Measurements from ENCODE around the gene ACER1.
"Not testable (repeated sequence)": the region's sequence is repeated elsewhere in the genome, so short reads cannot be mapped to it uniquely, and the experiment has no call there.

The ACER1 gene

GRCh38 chr19:6372594-6373095 is 39.2 kb upstream of the ACER1 start, which contains the start of gene ALKBH7:
Gene ALKBH7 (plus strand): TSS chr19:6372794. CDS start chr19:6372821, 27 bp downstream.
- peak within 1 kb of the TSS; percentile 59 to 84 for H3K4me3 ChIP-seq (replicated peaks in 1 of 2; ENCODE audit: low read depth in 2 of 2, low read length in 2 of 2)
- peak; percentile 100 for DNase-seq (ENCODE audit: low read depth in 2 of 2)
- TF ChIP-seq, protein P1, sequence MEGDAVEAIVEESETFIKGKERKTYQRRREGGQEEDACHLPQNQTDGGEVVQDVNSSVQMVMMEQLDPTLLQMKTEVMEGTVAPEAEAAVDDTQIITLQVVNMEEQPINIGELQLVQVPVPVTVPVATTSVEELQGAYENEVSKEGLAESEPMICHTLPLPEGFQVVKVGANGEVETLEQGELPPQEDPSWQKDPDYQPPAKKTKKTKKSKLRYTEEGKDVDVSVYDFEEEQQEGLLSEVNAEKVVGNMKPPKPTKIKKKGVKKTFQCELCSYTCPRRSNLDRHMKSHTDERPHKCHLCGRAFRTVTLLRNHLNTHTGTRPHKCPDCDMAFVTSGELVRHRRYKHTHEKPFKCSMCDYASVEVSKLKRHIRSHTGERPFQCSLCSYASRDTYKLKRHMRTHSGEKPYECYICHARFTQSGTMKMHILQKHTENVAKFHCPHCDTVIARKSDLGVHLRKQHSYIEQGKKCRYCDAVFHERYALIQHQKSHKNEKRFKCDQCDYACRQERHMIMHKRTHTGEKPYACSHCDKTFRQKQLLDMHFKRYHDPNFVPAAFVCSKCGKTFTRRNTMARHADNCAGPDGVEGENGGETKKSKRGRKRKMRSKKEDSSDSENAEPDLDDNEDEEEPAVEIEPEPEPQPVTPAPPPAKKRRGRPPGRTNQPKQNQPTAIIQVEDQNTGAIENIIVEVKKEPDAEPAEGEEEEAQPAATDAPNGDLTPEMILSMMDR (IDR thresholded peaks at IDR 0.05; ENCODE audit: low read depth, low read length), result no peak

DNA sequence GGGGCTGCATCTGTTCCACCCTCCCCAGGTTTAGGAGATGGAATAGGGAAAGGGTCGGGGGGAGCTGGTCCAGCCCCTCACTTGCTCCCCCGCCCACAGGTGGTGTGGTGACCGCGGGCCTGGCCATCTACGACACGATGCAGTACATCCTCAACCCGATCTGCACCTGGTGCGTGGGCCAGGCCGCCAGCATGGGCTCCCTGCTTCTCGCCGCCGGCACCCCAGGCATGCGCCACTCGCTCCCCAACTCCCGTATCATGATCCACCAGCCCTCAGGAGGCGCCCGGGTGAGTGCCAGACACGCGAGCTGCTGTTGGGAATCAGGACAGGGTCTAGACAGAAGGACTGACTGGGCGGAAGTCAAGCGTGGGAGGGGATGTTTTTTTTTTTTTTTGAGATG is 30.9 kb upstream of the ACER1 start:
- H3K4me3 ChIP-seq (replicated peaks in 1 of 2; ENCODE audit: low read depth in 2 of 2, low read length in 2 of 2), result no peak overlapping the region
- DNase-seq (ENCODE audit: low read depth in 2 of 2), result no peak
- TF ChIP-seq, protein P1 (IDR thresholded peaks at IDR 0.05; ENCODE audit: low read depth, low read length), result no peak

GRCh38 chr19:6362351-6362801 is 29.0 kb upstream of the ACER1 start:
- peak overlapping the region; percentile 86 to 93 for H3K4me3 ChIP-seq (replicated peaks in 1 of 2; ENCODE audit: low read depth in 2 of 2, low read length in 2 of 2)
- TF ChIP-seq, protein P1 (IDR thresholded peaks at IDR 0.05; ENCODE audit: low read depth, low read length), result no peak
- DNase-seq (ENCODE audit: low read depth in 2 of 2), result peak in 1 of 2 donors; percentile 9

DNA sequence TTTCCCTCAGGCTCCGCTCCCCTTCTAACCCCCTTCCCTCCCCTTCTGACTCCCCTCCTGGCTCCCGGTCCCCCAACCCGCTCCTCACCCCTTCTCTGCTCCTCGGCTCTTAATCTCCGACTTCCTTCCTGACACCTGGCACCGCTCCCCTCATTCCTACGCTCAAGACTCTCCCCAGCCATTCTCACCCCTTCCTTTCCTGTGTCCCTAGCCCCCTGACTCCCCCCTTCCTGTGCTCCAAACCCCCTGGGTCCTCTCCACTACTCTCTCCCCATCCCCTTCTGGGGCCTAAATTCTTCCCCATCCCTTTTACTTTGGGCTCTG is 28.6 kb upstream of the ACER1 start:
- peak overlapping the region; percentile 86 to 93 for H3K4me3 ChIP-seq (replicated peaks in 1 of 2; ENCODE audit: low read depth in 2 of 2, low read length in 2 of 2)
- TF ChIP-seq, protein P1 (IDR thresholded peaks at IDR 0.05; ENCODE audit: low read depth, low read length), result no peak
- DNase-seq (ENCODE audit: low read depth in 2 of 2), result peak in 1 of 2 donors; percentile 16

DNA sequence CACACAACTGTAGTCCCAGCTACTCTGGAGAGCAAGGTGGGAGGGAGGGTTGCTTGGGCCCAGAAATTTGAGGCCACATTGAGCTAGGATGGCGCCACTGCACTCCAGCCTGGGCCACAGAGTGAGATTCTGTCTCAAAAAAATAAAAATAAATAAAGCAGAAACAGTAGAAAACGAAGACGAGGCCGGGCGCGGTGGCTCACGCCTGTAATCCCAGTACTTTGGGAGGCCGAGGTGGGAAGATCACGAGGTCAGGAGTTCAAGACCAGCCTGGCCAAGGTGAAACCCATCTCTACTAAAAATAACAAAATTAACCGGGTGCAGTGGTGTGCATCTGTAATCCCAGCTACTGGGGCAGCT is 27.4 kb upstream of the ACER1 start:
- H3K4me3 ChIP-seq (replicated peaks in 1 of 2; ENCODE audit: low read depth in 2 of 2, low read length in 2 of 2), result peak overlapping the region in 1 of 2 donors; percentile 86
- not testable (repeated sequence) for DNase-seq (ENCODE audit: low read depth in 2 of 2)

- not testable (repeated sequence) for H3K4me3 ChIP-seq (replicated peaks in 1 of 2; ENCODE audit: low read depth in 2 of 2, low read length in 2 of 2); DNase-seq (ENCODE audit: low read depth in 2 of 2)
Observed at GRCh38 chr19:6360445-6360844, 27.0 kb upstream of the ACER1 start.

- TF ChIP-seq, protein P1 (IDR thresholded peaks at IDR 0.05; ENCODE audit: low read depth, low read length), result no peak
- no peak for DNase-seq (ENCODE audit: low read depth in 2 of 2)
- no peak overlapping the region for H3K4me3 ChIP-seq (replicated peaks in 1 of 2; ENCODE audit: low read depth in 2 of 2, low read length in 2 of 2)
Observed at GRCh38 chr19:6359568-6360341, 26.3 kb upstream of the ACER1 start.

- no peak for DNase-seq (ENCODE audit: low read depth in 2 of 2)
- no peak overlapping the region for H3K4me3 ChIP-seq (replicated peaks in 1 of 2; ENCODE audit: low read depth in 2 of 2, low read length in 2 of 2)
- TF ChIP-seq, protein P1 (IDR thresholded peaks at IDR 0.05; ENCODE audit: low read depth, low read length), result no peak
Observed at GRCh38 chr19:6358003-6358402, 24.6 kb upstream of the ACER1 start.
